Umbilical cord (tissue), 2 donors: Measurements from ENCODE around the gene SLC25A5. TPM values are rescaled to one million over a fixed set of nuclear protein-coding genes. Genes with fewer than 3 reads are reported as not detected.
"Not testable (repeated sequence)": the region's sequence is repeated elsewhere in the genome, so short reads cannot be mapped to it uniquely, and the experiment has no call there.

Source experiments
- DNase-seq: peaks from one replicate; pipeline ENCODE4 v3.0.0-alpha.2; 2015; ENCODE audit warnings: low spot score
- total RNA-seq: library from RNA; depleted of rRNA; stranded (reverse); fragments of >200 nt; gene quantifications from one replicate; pipeline ENCODE4 v1.2.3, GENCODE V29; 2014; ENCODE audit warnings: low replicate concordance; ENCODE audit not compliant: insufficient read depth

Gene SLC25A5
- total RNA-seq: 71.0 TPM

GRCh38 chrX:119467842-119468550 lies at the start of gene SLC25A5:
Gene SLC25A5, plus strand, starts transcription at chrX:119468444. Its CDS starts 72 bp downstream, at chrX:119468516.
- peak; percentile 80 for DNase-seq

DNA sequence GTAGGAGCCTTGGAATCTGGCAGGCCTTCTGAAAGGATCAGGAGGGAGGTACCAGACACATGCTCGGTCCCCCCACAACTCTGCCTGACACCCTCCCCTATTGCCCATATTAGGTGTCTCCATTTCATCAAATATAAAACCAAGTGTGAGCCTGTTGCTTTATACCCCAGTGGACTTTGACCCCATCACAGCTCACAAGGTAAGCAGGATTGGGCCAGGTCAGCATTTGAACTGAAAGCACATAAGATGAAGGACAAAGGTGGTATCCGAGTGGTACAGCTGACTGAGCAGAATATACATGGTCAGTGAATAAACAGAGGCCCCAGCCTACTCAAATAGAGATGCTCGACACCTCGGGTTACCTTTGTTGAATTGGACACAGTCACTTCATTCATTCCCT lies 49.1 kb upstream of the SLC25A5 start:
- no peak for DNase-seq

DNA sequence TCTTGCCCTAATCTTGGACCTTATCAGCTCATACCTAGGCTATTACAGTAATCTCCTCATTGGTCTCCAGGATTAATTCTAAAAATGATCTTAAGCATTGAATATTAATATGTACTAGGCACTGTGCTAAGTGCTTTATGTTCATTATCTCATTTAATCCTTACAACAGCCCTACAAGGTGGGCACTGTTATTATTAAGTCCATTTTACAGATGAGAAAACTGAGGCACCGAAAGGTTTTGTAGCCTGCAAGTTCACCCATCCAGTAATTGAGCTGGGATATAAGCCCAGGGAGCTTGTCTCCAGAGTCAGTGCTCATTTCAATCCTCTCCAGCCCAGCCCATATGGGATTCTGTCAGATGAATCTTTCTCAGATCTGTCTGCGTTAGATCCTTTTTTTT lies 48.3 kb upstream of the SLC25A5 start:
- DNase-seq: no peak

DNA sequence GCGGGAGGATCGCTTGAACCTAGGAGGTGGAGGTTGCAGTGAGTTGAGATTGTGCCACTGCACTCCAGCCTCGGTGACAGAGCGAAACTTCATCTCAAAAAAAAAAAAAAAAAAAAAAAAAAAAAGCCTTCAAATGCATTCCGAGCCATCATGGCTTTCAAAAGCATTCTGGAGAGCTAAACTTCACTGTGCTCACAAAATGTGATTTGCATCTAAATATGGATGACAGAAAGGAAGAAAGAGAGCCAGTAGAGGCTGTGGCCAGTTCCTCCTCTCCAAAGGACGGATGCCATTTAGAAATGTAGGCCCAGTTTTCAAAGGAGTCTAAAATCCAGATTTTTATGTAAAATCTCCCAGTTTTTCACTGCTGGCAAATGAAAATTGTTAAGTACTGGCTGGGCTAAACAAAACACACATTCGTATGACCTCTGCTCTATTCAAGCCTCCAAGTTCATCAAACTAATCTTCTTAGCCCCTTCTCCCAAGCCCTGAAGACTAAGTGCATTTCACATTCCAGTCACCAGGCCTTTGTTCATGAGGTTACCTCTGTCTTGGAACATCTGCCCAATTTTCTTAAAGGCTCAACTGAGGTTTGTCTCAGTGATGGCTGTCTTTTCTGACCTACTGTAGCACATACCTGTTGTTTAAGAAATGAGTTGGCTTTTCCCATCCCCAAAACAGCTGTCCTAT lies 47.1 kb upstream of the SLC25A5 start:
- DNase-seq: no peak

DNA sequence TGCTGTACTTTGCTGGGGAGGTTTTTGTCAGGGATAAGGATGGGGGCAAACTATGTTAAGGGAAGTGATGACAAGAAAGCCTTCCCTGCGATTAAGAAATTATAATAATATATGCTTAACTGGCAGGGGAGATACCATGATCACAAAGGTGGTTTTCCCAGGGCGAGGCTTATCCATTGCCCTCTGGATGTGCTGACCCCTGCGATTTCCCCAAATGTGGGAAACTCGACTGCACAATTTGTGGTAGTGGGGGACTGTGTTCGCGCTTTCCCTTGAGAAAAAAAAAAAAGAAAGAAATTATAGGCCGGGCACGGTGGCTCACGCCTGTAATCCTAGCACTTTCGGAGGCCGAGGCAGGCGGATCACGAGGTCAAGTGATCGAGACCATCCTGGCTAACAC lies 44.6 kb upstream of the SLC25A5 start:
- DNase-seq: no peak

GRCh38 chrX:119424999-119425398 lies 43.2 kb upstream of the SLC25A5 start:
- DNase-seq: no peak

GRCh38 chrX:119427024-119427794 lies 41.0 kb upstream of the SLC25A5 start:
- no peak for DNase-seq

GRCh38 chrX:119427795-119428185 lies 40.5 kb upstream of the SLC25A5 start:
- no peak for DNase-seq

GRCh38 chrX:119429471-119429870 lies 38.8 kb upstream of the SLC25A5 start:
- no peak for DNase-seq

DNA sequence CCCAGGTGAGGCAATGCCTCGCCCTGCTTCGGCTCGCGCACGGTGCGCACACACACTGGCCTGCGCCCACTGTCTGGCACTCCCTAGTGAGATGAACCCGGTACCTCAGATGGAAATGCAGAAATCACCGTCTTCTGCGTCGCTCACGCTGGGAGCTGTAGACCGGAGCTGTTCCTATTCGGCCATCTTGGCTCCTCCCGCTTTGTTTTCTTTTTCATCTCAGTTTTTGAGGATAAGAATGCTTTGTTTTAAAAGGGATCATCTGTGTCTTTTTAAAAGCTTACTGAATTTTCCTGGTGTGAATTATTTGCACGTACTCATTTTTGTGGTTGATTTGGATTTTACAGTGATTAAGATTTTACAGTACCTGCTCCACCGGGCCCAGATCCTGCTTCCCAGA lies 26.9 kb upstream of the SLC25A5 start:
- DNase-seq: not testable (repeated sequence)

DNA sequence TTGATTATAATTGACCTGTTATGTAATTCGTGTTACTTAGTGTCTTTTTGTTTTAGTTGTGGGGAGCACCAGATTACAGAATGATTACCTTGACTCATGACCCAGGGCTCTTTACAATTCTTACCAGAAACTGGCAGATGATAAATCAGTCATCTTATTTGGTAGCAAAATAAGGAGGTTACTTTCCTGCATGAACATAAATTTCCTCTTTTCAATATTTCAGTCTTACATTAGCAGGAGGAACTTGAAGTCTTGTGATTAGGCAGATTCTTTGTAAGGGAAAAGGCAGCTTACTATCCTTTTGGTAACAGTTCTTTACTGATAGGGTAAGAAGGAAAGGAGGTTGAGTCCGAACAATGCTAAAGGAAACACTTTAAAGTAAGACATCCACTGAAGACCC lies 26.0 kb upstream of the SLC25A5 start:
- no peak for DNase-seq

- no peak for DNase-seq
Measured at GRCh38 chrX:119453202-119453601, 15.0 kb upstream of the SLC25A5 start.

- no peak for DNase-seq
Measured at GRCh38 chrX:119455264-119455663, 13.0 kb upstream of the SLC25A5 start.

- DNase-seq: no peak
Measured at GRCh38 chrX:119459181-119459580, 9.1 kb upstream of the SLC25A5 start.

- DNase-seq: no peak
Measured at GRCh38 chrX:119465555-119465954, 2.7 kb upstream of the SLC25A5 start.

DNA sequence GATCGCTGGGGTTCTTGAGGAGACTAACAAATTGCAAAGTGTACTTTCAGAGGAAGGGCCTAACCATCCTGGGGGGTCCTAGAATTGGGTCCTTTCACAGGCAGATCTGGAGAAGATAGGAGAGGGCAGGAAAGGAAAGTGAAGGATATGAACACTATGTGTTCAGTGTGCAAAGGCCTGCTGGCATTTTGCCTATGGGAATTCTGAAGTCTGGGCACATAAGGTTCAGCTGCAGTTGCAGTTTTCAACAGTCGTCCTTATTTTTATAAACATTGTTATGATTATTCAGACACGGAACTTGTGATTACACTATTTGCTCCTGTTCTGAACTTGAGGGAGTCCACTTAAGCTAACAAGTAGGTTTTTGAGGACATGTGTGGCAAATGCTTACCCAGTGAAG lies 1.3 kb upstream of the SLC25A5 start:
- DNase-seq: no peak

- DNase-seq: no peak
Measured at GRCh38 chrX:119467433-119467832, 811 bp upstream of the SLC25A5 start.

GRCh38 chrX:119468551-119469312 lies 488 bp downstream of the SLC25A5 start:
- DNase-seq: peak; percentile 89

GRCh38 chrX:119469313-119469635 lies 1.0 kb downstream of the SLC25A5 start:
- no peak for DNase-seq

DNA sequence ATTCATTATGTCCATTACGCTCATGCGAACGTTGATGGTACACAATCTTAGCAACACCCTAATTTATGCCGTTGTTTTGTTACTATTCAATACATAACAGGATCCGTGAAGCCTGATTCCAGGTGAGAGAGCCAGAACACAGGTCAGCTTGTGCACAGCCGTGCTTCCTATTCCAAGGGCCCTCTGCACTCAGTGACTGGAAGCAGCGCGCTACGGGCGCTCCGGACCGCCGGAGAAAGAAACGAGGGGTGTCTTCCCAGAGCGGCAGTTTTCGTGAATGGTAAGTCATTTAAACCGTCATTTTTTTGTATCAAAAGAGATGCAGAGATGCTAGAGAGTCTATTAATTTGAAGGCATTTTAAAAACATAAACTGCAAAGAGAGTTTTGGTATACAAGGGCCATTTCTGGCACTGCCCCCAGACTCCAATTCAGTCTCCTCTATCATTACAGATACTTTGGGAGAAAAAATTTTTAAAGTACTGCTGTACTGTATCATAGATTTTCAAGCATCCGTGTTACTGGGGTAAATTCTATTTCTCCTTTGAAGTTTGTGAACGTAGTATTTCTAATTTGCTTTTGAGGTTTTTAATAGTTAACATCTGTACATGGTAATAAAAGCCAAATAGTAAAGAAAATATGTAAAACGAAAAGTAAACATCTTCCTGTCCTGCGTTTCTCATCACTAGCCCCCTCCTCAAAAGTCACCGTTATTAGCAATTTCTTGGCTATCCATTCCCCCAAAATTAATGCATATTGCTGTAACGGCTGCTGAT lies 6.6 kb downstream of the SLC25A5 start:
- DNase-seq: no peak
